Brain microvascular endothelial cell (primary cell): Measurements from ENCODE around the gene SEMA6D.

ENCODE experiments used
- DNase-seq: peaks from one replicate; pipeline ENCODE4 v3.0.0-alpha.2; 2020
- H3K27ac ChIP-seq: fragments of 250-450 bp; sonication (Bioruptor Pico); 2 replicates; pipeline ENCODE4 v1.5.1; 2020; ENCODE audit warnings: mild to moderate bottlenecking, moderate library complexity
- H3K27me3 ChIP-seq: fragments of 250-450 bp; sonication (Bioruptor Pico); replicated peaks from 2 replicates; pipeline ENCODE4 v1.5.1; 2020; ENCODE audit warnings: mild to moderate bottlenecking
- H3K36me3 ChIP-seq: fragments of 250-450 bp; sonication (Bioruptor Pico); replicated peaks from 2 replicates; pipeline ENCODE4 v1.5.1; 2020; ENCODE audit warnings: mild to moderate bottlenecking
- H3K4me3 ChIP-seq: 2 replicates; pipeline ENCODE4 v1.5.1; 2011; ENCODE audit warnings: low read depth, mild to moderate bottlenecking, control low read depth, low read length, moderate library complexity
- CTCF ChIP-seq: IDR thresholded peaks from 2 replicates; pipeline ENCODE4 v1.5.1; 2011; ENCODE audit warnings: low read depth, mild to moderate bottlenecking, moderate library complexity, low read length, control low read depth, inconsistent platforms; ENCODE audit errors: missing control alignments
- in situ Hi-C: cut with HindIII; loops from 2 replicates; pipeline ENCODE4 v1.10.0; 2017; ENCODE audit warnings: low sequenced_read_pairs, low pct_ligation_motif_present

Gene SEMA6D

GRCh38 chr15:47766406-47766805 lies 49.1 kb downstream of the SEMA6D start:
- no peak for DNase-seq
- no peak overlapping the region for H3K4me3 ChIP-seq
- H3K36me3 ChIP-seq = no peaks in the 10 kb centered on the region
- H3K27me3 ChIP-seq = no peaks in the 10 kb centered on the region
- TF ChIP-seq CTCF = no peak
- in situ Hi-C loops = no loop called here
- H3K27ac ChIP-seq = no peak overlapping the region

- no peak for DNase-seq
- in situ Hi-C loops = no loop called here
- H3K36me3 ChIP-seq = no peaks in the 10 kb centered on the region
- H3K27ac ChIP-seq = no peak overlapping the region
- no peak for TF ChIP-seq CTCF
- H3K4me3 ChIP-seq = no peak overlapping the region
- no peaks in the 10 kb centered on the region for H3K27me3 ChIP-seq
These were observed 49.7 kb downstream of the SEMA6D start for GRCh38 chr15:47767035-47767434.

- no peak for DNase-seq
- no peak for TF ChIP-seq CTCF
- in situ Hi-C loops = no loop called here
These were observed 51.4 kb downstream of the SEMA6D start for GRCh38 chr15:47768735-47769134.

GRCh38 chr15:47769166-47769565 lies 51.9 kb downstream of the SEMA6D start:
- Histone ChIP-seq H3K4me3 (no peak overlapping the region), H3K27ac (no peak overlapping the region), H3K36me3 (no peaks in the 10 kb centered on the region), H3K27me3 (no peaks in the 10 kb centered on the region)
- DNase-seq = no peak
- no peak for TF ChIP-seq CTCF
- in situ Hi-C loops = no loop called here

More at GRCh38 chr15:47768735-47769134, 51.4 kb downstream of the SEMA6D start:
- Histone ChIP-seq H3K4me3 (no peak overlapping the region), H3K27ac (no peak overlapping the region), H3K27me3 (no peaks in the 10 kb centered on the region), H3K36me3 (no peaks in the 10 kb centered on the region)

- in situ Hi-C loops = no loop called here
- Histone ChIP-seq H3K36me3 (no peaks in the 10 kb centered on the region), H3K27ac (no peak overlapping the region), H3K27me3 (no peaks in the 10 kb centered on the region), H3K4me3 (no peak overlapping the region)
- TF ChIP-seq CTCF = no peak
- no peak for DNase-seq
These were observed 55.8 kb downstream of the SEMA6D start for GRCh38 chr15:47773143-47773542.

GRCh38 chr15:47778263-47778770 lies 61.0 kb downstream of the SEMA6D start:
- no peak for DNase-seq
- no peaks in the 10 kb centered on the region for H3K27me3 ChIP-seq
- in situ Hi-C loops = no loop called here
- H3K36me3 ChIP-seq = no peaks in the 10 kb centered on the region
- no peak for TF ChIP-seq CTCF
- no peak overlapping the region for H3K27ac ChIP-seq
- H3K4me3 ChIP-seq = no peak overlapping the region
